NCI-H2196 treated with DMSO at 0.1 percent for 48 hours (cell line): ENCODE measurements around the gene INSR.
A peak's percentile ranks its signal among the peaks of the same experiment; 100 is the strongest.

ENCODE experiments used
- DNase-seq: peaks from one replicate; lab custom pipeline; 2025; ENCODE audit not compliant: unreplicated experiment; lab: John Stamatoyannopoulos, UW

Gene INSR

GRCh38 chr19:7297742-7298141 lies 3.5 kb upstream of the INSR start:
- DNase-seq: no peak

DNA sequence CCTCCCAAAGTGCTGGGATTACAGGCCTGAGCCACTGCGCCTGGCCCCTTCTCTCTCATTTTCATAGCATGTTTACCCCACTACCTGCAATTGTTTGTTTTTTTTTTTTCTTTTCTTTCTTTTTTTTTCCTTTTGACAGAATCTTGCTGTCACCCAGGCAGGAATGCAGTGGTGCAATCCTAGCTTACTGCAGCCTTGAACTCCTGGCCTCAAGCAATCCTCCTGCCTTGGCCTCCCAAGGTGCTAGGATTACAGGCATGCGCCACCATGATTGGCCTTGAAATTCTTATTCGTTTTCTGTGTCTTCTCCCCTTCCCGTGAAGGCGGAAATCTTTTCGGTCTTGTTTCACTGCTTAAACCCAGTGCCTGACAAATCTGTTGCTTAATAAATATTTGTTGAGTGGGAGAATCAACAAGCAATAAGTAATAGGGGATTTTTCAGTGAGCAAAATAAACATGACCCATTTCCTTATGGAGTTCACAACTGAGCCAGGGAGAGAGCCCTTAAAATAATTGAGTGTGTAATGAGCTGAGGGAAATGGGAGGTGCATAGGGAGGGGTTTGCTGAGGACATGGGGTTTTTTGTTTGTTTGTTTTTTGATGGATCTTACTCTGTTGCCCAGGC lies 1.8 kb upstream of the INSR start:
- DNase-seq: no peak

- DNase-seq: peak; percentile 62
These were observed 471 bp upstream of the INSR start for GRCh38 chr19:7294558-7295212.

DNA sequence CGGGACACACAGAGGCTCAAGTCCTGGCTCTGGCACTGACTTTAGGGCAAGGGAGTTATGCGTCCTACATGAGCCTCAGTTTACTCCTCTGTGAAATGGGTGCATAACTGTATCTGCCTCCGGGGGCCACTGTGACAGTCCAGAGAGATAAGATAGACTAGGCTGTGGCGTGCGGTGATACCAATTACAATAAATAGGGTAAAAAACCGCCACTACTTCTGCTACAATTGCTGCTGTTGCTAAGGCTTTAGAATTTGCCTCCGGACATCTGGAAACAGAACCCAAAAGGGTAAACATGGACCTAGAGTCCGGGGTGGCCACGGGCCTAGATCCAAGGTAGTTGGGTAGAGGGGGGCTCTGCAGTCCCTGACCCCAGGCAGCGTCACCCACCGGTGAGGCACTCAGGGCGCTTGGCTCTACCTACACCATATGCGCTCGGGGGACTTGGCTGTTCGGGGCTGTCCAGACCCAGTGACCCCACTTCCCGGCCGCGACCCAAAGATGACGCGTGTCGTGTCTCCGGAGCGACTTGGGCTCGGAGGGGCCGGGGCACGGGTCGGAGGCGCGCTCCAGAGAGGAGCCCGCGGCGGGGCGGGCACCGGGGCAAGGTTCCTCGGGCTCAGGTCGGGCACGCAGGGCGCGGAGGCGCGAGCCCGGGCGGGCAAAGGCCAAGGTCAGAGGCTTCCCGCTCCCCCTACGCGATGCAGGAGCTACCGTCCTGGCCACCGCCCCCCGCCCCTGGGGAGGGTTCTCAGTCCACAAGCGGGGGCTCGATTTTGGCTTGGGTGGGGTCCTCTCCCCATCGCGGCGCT lies 1.1 kb downstream of the INSR start:
- DNase-seq: no peak

DNA sequence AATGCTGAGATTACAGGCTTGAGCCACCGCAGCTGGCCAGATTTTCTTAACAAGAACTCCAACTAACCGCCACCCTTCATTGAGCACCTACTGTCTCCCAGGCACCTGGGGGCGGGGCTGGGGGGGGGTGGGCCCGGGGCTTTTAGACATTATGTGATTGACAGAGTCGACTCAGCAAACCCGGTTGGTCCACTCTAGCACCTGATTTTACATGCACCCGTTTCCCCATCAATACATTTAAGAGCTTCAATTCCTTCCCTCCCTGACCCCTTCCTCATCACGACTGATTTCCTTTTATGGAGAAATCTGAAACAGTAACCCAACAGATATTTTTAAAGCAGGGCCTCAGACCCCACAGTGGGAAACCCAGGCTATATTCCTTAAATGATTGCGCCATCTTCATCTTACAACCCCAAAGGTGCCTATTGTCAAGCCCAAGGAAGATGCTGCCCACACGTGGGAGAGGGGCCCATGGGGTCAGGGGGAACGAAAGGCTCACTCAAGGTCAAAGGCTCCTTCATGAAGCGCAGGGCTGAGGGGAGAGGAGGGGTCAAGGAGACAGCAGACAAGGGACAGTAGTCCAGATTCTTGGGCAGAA lies 1.8 kb downstream of the INSR start:
- DNase-seq: no peak

GRCh38 chr19:7288977-7289376 lies 5.2 kb downstream of the INSR start:
- no peak for DNase-seq

DNA sequence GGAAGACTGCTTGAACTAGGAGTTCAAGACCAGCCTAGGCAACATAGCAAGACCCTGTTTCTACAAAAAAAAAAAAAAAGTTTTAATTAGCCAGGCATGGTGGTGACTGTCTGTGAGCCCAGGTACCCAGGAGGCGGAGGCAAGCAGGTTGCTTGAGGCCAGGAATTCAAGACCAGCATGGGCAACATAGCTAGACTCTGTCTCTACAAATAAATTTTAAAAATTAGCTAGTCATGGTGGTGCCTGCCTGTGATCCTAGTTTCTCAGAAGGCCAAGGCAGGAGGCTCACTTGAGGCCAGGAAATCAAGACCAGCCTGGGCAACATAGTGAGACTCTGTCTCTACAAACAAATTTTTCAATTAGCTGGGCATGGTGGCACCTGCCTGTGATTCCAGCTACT lies 6.1 kb downstream of the INSR start:
- no peak for DNase-seq

GRCh38 chr19:7287722-7288121 lies 6.5 kb downstream of the INSR start:
- DNase-seq: no peak

DNA sequence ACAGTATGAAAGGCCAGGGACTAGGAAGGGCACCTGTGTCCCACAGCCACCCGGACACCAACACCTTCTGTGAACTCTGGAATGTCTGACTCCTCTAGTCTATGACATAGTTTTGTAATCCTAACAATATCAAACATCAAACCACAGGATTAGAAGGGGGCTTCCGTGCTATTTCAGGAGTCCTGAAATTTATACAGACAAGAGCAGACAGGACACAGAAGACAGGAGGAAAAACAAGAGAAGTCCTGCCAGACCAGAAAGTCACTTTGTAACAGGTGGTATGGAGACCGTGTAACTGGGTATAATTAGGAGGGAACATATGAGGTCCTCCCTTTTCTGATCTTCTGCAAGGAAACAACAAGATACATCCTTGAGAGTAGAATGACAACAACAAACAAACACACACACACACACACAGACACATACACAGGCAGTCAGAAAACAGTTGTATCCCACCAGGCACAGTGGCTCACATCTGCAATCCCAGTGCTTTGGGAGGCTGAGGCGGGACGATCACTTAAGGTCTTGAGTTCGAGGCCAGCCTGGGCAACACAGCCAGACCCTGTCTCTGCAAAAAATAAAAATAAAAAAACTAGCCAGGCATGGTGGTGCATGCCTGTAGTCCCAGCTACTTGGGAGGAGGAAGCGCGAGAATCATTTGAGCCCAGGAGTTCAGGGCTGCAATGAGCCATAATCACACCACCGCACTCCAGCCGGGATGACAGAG lies 13.1 kb downstream of the INSR start:
- DNase-seq: no peak

DNA sequence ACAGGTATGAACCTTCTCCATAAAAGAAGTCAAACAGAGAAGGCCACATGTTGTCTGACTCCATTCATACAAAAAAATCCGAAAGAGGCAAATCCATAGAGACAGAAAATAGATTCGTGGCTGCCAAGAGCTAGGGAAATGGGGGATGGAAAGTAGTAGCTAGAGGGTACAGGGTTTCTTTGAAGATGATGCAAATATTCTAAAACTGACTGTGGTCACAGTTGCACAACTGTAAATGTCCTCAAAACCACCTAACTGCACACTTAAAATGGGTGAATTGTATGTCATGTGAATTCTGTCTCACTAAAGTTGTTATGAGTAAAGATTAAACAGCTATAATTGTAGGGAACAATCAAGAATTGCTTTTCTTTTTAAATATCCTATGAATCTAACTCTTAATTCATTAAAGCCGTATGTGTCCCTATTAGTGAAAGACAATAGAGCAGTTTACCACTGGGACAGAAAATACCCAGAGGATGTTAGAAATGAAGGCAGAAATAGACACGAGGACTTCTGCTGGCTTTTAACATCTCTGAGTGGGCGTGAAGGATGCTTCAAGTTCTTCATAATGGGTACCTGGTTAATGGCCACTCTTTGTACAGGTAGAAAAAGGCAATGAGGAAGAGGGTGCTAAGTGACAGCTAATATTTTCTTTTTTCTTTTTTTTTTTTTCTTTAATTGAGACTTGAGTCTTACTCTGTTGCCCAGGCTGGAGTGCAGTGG lies 21.2 kb downstream of the INSR start:
- DNase-seq: no peak

GRCh38 chr19:7268705-7269098 lies 25.5 kb downstream of the INSR start:
- no peak for DNase-seq

DNA sequence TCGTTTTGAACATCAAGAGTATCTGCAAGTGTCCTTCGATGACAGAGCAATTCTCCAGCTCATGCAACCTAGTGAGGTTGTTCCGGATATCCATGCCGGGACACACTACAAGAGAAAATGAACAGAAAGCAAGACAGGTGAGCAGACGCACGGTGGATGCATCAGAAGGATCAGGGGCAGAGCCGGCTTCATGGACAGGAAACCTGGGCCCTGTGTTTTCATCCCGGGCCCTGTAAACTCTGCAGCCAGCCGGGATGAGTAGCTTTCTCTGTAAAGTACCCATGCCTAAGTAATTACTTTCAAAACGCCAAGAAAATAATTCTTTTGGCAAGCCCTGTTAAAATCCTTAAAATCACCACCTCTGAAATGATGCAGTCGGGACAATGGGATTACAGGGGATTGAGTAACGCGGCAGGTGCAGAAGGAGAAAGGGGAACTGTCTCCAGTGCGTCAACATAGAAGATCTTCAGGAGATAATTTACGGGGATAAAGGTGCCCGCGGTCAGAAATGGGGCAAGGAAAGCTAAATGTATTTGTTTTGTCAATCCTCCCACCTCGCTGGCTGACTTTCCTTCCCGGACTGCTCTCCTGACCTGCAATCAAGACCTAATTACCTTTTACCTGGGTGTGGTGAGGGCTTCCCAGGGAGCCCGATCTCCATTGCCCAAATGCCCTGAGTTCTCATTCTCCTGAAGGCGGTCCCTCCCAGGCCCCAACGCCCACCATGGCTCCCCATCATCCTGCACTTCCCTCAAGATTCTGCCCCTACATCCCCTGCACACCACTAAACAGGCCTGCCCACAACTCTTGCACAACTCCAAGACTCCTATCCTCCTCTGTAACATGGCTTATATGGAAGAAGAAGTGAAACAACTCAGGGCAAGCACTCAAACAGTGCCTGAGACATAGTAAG lies 26.2 kb downstream of the INSR start:
- no peak for DNase-seq

DNA sequence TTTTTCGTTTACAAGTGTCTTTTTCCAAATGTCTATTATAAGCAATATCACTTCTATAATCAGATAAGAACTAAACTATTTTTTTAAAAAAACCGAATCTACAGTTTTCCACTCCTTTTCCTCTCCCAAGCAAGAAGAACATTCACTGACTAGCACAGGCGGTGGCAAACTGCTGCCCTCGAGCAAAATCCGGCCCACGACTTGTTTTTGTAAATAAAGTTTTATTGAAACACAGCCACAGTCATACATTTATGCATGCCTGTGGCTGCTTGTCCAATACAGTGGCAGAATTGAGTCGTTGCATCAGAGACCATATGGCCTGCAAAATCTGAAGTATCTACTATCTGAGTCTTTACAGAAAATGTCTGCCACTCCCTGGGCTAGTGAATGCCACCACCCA lies 27.4 kb downstream of the INSR start:
- DNase-seq: no peak

- DNase-seq: no peak
These were observed 28.3 kb downstream of the INSR start for GRCh38 chr19:7265963-7266362.

- DNase-seq: no peak
These were observed 29.4 kb downstream of the INSR start for GRCh38 chr19:7264858-7265257.

DNA sequence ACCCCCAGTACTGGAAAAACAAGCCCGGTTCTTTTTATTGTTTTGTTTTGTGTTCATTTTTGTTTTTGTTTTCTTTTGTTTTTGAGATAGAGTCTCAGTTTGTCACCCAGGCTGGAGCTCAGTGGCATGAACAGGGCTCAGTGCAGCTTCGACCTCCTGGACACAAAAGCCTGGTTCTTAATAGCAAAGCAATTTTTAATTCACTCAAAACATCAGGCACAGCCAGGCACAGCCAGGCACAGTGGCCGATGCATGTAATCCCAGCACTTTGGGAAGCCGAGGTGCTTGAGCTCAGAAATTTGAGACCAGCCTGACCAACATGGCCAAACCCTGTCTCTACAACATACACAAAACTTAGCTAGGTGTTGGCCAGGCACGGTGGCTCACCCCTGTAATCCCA lies 30.7 kb downstream of the INSR start:
- no peak for DNase-seq

- DNase-seq: no peak
These were observed 31.1 kb downstream of the INSR start for GRCh38 chr19:7263066-7263465.

- DNase-seq: no peak
These were observed 31.7 kb downstream of the INSR start for GRCh38 chr19:7262470-7262869.

DNA sequence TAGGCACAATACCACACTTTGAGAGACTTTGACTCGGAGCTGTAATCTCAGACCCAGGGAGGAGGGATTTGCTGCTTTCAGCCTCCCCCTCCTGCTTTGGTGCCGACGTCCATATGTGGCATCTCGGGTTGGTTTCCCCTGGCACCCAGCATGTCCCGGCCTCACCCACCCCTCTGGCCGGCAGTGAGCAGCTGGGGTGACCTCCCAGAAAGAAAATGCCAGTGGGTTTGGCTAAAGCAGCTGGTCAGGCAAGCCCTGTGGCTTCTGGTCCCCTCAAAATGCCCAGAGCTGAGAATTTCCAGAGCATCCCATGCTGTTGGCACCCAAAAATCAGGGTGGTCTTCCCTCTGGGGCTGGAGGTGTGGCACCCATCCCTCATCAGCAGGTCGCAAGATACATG lies 34.1 kb downstream of the INSR start:
- no peak for DNase-seq
